NB4 (cell line): ENCODE data around the gene BRD7.

Experiments used
- CTCF ChIP-seq: IDR thresholded peaks from one replicate; pipeline ENCODE4 v1.5.1; 2012; ENCODE audit warnings: low read depth, low read length
- POLR2A ChIP-seq: IDR thresholded peaks from 2 replicates; pipeline ENCODE4 v1.6.1; 2011; ENCODE audit warnings: mild to moderate bottlenecking; ENCODE audit not compliant: insufficient read length; ENCODE audit errors: extremely low read depth

GRCh38 chr16:50279504-50279865 is 89.3 kb downstream of the BRD7 start:
- TF ChIP-seq CTCF, result no peak
- no peak for TF ChIP-seq POLR2A
